Measurements from ENCODE around the gene PLCD3. TPM values are rescaled to one million over a fixed set of nuclear protein-coding genes. Genes with fewer than 3 reads are reported as not detected.

Gene PLCD3
- total and polyA plus RNA-seq, 10 of the 15 experiments (the other 5 are each of a cell fraction or from before 2014, with no cell fraction given), result 0.02 to 1.6 (median 0.44) TPM

GRCh38 chr17:45147581-45148182 is 15.4 kb upstream of the PLCD3 start (continued):
- no peak for TF ChIP-seq SRF (IDR thresholded peaks at IDR 0.05; ENCODE audit: low read depth in 2 of 2, low read length in 2 of 2)
- no peak for TF ChIP-seq ZNF687 (IDR thresholded peaks at IDR 0.05)
- peak in 1 of 2 experiments; percentile 26; a peak in 1 of 4 replicates for TF ChIP-seq IKZF2 (IDR thresholded peaks at IDR 0.05)
- TF ChIP-seq PRDM15 (CRISPR knock-in tag; IDR thresholded peaks at IDR 0.05), result no peak
- TF ChIP-seq NR2F1 (conservative IDR thresholded peaks at IDR 0.05), result peak; percentile 61
- peak; percentile 69; the same call in 1 of the 2 replicates for TF ChIP-seq BACH1 (IDR thresholded peaks at IDR 0.05; ENCODE audit: borderline replicate concordance)
- no peak for TF ChIP-seq ZNF622 (IDR thresholded peaks at IDR 0.05)
- peak; percentile 77 for TF ChIP-seq TAF1 (IDR thresholded peaks at IDR 0.05; ENCODE audit: borderline replicate concordance, low read depth, low read length)
- peak; percentile 88 for TF ChIP-seq PBX3 (IDR thresholded peaks at IDR 0.05; ENCODE audit: insufficient replicate concordance, low read depth, low read length)
- peak in 1 of 2 experiments; percentile 26; a peak in 1 of 4 replicates for TF ChIP-seq ETV6 (conservative IDR thresholded peaks at IDR 0.05 in 1 of 2, IDR thresholded peaks at IDR 0.05 in 1 of 2; ENCODE audit: borderline replicate concordance in 1 of 2, low read depth in 1 of 2)
- TF ChIP-seq WRNIP1 (IDR thresholded peaks at IDR 0.05; ENCODE audit: borderline replicate concordance, low read depth, low read length), result peak; percentile 69; the same call in 1 of the 2 replicates
- TF ChIP-seq NBN (IDR thresholded peaks at IDR 0.05), result peak; percentile 69
- TF ChIP-seq SP1 (IDR thresholded peaks at IDR 0.05; ENCODE audit: low read depth, low read length), result peak; percentile 48
- peak; percentile 53; the same call in 1 of the 2 replicates for TF ChIP-seq GABPA (IDR thresholded peaks at IDR 0.05; ENCODE audit: low read depth)
- peak; percentile 71; the same call in 1 of the 2 replicates for TF ChIP-seq ZBTB40 (IDR thresholded peaks at IDR 0.05; ENCODE audit: borderline replicate concordance)
